IPS-18c (cell line): Measurements from ENCODE around the gene THAP8.

Experiments
- H3K4me3 ChIP-seq: 2 replicates; pipeline ENCODE4 v1.7.0; 2013; ENCODE audit warnings: low read depth, mild to moderate bottlenecking, low read length, moderate library complexity; ENCODE audit not compliant: insufficient read depth
- H3K9me3 ChIP-seq: one replicate; pipeline ENCODE4 v1.6.1; 2013; ENCODE audit warnings: mild to moderate bottlenecking, low read length, moderate library complexity; ENCODE audit not compliant: control insufficient read depth, insufficient read depth

THAP8 gene

DNA sequence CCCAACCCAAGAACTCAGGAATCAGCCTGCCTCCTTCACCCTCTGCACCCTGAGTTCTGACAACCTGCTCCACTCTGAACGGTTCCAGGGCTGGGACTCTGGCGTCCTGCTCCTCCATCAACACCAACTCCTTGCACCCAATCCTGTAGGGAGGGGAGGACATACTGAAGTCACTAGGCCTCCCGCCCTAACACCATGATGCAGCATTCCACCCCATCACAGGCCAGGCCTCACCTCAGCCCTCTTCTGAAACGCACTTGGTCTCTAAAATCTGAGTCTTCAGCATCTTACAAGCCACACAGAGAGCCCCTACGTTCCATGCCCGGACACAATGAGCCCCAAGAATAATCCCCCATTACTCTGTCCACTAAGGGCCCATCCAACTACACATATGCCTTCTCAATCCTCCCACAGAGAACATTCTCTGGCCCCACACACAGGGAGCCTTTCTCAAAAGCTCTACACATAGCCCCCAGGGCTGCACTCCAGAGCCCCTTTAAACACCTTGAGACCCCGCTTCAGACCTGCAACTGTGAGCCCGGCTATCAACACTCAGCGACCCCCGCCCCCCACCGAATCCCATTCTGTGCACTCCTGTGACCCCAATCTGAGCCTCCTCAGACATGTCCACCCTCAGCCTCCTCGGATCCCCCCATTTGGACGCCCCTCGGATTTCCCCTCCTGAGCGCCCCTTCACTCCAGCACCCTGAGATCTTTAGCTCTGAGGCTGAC, 40.6 kb downstream of the THAP8 start:
- Histone ChIP-seq H3K4me3 (peak overlapping the region; percentile 53), H3K9me3 (peaks cover 2% of the 10 kb centered on the region)

DNA sequence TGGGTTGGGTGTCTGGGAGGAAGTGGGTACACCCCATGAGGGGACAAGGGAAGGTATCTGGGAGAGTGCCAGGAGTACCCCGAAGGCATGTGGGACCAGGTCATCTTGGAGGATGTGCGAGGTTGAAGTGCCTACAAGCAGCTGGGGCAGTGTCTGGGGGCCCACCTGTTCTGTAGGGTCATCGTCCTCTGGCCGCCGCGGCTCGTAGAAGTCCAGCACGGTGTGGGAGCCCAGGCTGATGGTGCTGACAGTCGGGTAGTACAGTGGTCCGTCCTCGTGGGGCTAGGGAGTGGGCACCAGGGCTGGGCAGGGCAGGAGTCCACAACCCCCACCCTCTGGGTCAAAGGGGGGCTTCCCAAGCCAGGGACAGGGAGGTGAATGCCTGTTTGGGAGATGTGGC, 43.7 kb downstream of the THAP8 start:
- Histone ChIP-seq H3K4me3 (no peak overlapping the region), H3K9me3 (no peaks in the 10 kb centered on the region)

DNA sequence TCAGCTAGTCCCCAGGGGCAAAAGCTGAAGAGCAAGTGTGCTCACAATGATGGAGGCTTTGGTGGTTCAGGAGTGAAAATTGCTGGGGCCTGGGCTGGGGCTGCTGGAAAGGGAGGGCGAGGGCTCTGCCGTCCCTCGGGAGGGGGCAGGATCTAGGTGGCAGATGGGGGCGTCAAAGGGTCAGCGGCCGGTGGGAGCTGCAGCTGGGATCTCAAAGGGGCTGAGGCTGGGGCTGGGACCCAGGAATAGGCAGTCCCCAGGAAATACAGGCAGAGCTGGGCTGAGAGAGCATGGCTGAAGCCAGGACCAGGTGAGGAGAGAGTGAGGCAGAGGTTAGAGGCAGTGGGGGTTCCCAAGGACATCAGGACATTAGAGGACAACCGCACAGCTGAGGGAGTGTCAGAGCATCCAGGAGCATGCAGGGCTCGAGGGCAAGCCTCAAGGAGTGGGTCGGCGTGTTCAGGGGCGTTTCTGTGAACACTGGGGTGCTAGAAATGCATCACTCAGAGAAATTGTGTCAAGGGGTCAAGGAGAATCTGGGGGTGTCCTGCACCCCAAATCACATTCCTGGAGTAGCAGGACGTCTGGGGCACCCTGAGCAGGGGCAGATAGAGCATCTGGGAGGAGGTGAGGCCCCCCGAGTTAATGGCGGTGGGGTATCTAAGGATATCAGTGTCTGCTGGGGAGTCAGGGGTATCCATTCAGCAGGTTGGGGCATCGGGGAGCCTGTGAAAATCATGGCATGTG, 44.3 kb downstream of the THAP8 start:
- Histone ChIP-seq H3K9me3 (no peaks in the 10 kb centered on the region), H3K4me3 (peak overlapping the region; percentile 52; the same call in 1 of the 2 replicates)

DNA sequence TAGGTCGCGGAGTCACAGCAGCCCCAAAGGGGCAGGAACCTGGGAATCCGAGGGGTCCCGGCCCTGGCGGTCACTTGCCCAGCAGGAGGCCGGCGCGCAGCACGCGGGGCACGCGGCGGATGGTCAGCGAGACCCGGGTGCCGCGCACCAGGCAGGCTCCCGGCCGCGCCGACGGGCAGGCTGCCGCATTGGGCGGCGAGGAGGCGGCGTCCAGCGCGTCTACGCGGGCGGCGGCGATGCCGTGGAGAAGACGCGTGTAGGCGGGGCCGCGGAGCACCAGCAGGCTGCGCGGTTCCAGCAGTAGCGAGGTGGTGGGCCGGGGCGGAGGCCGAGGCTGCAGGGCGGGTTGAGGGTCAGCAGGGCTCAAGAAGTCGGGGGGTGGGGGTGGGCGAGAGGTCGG, 44.9 kb downstream of the THAP8 start:
- Histone ChIP-seq H3K9me3 (no peaks in the 10 kb centered on the region), H3K4me3 (peak overlapping the region; percentile 52; the same call in 1 of the 2 replicates)

DNA sequence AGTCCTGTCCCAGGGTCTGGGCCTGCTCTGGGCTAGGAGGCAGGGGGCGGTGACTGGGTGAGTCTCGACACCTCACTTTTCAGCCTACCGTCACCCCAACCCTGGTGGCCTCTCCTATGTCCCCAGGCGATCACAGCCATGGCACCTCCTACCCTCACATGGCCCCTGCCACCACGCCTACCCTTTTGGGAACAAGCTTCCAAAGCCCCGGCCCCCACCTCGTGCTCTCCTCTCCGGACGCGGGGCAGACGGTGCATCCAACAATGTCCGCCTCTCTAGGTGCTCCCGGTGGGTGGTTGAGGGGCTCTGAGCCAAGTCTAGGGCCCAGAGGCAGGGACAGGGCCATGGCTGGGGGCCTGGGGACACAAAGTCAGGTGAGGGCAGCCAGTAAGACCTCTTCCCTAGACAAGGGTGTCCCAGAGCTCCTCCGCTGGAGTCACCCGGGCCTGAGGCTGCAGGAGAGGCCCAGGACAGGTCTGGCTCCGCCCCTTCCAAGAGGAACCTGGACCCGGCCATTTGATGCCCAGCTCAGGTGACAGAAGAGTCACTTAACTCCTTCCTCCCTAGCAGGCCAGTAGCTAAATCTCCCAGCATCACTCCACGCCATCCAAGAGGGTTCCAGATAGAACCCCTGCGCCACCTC, 45.6 kb downstream of the THAP8 start, which contains the start of gene SYNE4:
Gene SYNE4, minus strand, starts transcription at position 478 of the 643 bp plus-strand sequence. Its CDS starts 132 bp downstream, at position 346.
- Histone ChIP-seq H3K9me3 (no peaks in the 10 kb centered on the region), H3K4me3 (peak within 1 kb of the TSS; percentile 52)

DNA sequence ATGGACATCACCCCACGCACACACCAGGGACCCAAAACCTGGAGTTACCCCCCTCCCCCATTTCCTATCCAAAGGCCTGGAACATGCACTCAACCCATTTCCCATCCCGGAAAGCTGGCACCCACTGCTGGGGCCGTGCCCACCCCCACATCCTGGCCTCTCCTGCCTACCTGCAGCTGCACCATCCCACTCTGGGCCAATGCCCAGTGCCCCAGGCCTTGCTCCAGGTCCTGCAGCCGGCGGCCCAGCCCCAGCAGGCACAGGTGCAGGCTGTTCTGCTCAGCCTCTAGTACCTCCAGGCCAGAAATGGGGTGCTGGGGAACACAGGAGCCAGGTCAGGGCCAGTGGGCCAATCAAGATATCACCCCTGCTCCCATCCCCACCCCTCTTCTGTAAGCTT, 47.1 kb downstream of the THAP8 start:
- H3K9me3 ChIP-seq = no peaks in the 10 kb centered on the region
- H3K4me3 ChIP-seq = no peak overlapping the region

DNA sequence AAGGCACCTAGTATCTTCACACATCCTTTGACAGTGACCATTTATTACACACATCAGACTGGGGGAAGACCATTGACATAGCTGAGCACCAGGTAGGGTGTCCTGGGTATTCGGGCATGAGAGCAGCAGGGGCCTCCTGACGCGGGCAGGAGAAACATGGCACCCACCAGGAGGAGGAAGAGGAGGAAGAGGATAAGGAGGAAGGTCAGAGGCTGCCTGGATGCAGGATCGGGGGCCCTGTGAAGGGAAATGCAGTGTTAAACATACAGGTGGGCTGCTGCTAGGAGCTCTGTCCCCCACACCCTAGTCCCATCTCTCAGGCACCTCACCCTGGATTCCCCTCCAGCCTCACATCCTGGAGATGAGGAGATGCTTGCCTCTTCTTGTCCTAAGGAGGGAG, 50.8 kb downstream of the THAP8 start:
- Histone ChIP-seq H3K4me3 (no peak overlapping the region), H3K9me3 (no peaks in the 10 kb centered on the region)

DNA sequence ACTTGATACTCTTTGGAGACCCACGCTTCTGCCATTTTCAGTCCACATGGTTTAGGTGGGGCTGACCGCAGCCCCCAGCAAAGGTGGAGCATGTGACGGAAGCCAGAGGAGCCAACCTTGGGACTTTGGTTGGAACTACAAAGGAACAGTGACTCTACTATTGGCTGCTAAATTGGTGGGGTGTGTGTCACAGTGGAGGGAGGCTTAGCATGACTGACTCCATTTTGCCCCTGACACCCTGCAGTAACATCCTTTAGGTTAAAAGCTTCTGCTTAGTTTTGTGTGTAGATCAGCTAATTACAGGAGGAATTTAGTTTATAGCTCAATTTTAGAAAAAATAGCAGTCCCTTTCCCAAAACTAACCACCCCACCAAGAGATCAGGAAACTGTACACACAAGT, 52.5 kb downstream of the THAP8 start:
- Histone ChIP-seq H3K4me3 (no peak overlapping the region), H3K9me3 (no peaks in the 10 kb centered on the region)

DNA sequence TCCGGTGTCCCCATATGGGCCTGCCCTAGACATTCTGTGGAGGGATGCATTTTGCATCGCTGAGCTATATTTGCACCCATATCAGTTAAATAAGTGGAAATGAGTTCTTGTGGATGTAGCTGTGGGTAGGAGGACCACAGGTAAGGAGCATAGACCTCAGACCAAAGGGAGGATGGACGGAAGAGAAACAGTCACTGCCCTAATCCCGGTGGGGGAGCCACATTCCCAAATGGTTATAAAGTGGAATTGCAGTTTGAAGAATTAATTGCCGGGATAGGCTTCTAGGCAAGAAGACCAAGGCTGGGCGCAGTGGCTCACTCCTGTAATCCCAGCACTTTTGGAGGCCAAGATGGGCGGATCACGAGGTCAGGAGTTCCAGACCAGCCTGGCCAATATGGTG, 57.3 kb downstream of the THAP8 start:
- H3K4me3 ChIP-seq = no peak overlapping the region
- no peaks in the 10 kb centered on the region for H3K9me3 ChIP-seq

DNA sequence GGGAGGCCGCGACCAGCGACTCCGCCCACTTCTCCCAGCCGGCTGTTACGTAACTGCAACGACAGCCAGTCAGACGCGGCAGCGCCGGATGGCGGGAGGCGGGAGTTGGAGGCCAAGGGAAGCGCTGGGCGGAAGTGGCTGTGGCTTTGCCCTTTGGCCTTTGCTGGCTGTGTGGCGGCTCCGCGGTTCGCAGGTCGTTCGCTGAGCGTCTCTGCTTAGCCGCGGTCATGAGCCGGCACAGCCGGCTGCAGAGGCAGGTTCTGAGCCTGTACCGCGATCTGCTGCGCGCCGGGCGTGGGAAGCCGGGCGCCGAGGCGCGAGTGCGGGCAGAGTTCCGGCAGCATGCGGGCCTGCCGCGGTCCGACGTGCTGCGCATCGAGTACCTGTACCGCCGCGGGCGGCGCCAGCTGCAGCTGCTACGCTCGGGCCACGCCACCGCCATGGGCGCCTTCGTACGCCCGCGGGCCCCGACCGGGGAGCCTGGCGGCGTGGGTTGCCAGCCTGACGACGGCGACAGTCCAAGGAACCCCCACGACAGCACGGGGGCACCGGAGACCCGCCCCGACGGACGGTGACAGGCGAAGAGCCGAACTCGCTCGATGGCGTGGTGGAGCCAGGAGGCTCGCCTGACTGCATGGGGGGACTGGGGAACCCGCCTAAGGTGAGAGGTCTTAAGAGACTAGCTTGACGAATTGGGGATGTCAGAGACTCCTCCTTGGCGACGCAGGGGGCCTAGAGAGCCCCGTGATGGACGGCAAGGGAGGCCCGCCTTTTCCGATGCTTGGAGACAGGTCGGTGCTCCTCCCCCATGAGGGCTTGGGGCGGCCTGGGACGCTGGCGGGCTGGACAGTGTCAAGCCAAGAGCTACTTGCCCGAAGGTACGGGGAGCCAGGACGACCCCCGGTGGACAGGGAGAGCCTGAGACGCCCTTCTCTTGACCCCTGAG, 58.8 kb downstream of the THAP8 start, which contains the start of gene SDHAF1:
Gene SDHAF1, plus strand, starts transcription at position 141 of the 946 bp plus-strand sequence. Its CDS starts 87 bp downstream, at position 228.
- H3K4me3 ChIP-seq = peak within 1 kb of the TSS; percentile 98
- no peaks in the 10 kb centered on the region for H3K9me3 ChIP-seq

DNA sequence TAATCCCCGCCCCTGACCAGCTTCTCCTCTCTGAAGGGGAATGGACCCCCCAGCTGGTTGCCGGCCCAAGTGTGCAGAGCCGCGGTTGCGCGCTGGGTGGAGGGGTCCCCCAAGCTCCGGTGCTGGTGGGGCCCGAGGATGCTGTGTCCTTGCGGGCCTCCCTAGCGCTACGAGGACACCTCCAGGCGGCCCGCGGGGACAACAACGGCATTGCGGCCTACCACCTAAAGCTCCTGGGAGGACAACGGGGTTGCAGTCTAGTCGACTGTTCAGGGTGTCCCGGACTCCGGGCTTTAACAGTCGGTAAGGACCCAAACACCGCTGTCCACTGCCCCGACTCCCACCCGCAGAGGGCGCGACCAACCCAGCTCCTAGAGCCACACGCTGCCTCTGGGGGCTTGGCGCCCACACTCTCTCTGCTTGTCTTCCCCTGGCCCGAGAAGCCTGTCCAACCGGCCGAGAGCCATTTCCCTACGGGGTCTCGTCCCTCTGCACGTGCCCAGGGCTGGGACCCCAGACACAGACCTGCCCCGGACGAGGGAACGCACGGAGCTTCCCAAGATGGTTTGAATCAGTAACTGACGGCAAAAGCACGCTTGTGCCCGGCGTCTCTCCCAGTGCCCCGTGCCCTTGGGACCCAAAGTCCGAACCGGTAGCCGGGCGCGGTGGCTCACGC, 60.0 kb downstream of the THAP8 start:
- Histone ChIP-seq H3K9me3 (no peaks in the 10 kb centered on the region), H3K4me3 (no peak overlapping the region)

DNA sequence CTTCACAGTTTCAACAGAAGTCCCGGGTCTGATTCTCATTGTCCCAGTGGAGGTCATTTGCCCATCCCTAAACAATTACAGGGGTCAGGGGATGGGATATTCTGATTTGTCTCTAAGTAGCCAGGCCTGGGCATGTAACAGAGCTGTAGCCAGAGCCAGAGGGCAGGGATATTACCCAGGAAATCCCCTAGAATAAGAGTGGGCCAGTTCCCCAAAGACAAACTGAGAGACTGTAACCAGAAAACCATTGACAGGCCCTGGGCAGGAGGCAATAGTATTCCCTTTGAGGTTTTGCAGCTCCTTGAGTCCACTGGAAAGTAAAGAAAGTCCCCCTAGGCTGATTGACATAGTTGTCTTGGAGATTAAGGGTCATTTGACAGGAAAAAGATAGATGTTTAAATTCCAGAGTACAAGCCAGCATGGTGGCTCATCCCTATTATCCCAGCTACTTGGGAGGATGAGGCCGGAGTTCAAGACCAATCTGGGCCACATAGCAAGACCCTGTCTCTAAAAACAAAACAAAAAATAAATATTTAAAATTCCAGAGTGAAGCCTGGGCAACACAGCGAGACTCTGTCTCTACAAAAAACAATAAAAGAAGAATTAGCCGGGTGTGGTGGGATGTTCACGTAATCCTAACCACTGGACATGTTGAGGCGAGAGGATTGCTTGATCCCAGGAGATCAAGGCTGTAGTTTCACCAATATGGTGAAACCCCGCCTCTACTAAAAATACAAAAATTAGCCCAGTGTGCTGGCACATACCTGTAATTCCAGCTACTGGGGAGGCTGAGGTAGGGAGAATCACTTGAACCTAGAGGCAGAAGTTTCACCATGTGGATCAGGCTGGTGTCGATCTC, 60.9 kb downstream of the THAP8 start:
- H3K9me3 ChIP-seq = peaks cover 2% of the 10 kb centered on the region

DNA sequence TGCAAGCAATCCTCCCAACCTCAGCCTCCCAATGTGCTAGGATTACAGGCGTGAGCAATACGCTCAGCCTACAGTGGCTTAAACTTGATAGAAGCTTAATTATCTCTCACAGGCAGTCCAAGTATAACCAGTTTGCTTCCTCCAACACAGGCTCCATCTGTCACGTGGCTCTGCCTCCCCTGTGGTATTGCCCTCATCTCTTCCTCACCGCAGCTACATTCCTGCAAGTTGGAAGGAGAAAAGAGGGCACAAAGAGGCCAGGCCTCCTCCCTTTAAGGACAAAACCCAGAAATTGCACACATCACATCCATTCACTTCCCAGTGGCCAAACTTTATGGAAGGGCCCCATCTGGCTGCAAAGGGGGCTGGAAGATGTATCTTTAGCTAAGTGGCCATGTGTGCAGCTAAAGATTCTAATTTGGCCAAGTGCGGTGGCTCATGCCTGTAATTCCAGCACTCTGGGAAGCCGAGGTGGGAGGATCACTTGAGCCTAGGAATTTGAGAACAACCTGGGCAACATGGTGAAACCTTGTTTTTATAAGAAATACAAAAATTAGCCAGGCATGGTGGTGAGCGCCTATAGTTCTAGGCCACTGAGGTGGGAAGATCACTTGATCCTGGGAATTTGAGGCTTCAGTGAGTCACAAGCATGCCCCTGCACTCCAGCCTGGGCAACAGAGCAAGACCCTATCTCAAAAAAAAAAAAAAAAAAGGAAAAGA, 62.2 kb downstream of the THAP8 start:
- H3K4me3 ChIP-seq = no peak overlapping the region
- peaks cover 2% of the 10 kb centered on the region for H3K9me3 ChIP-seq

More for the DNA sequence above, 60.9 kb downstream of the THAP8 start:
- H3K4me3 ChIP-seq = no peak overlapping the region

DNA sequence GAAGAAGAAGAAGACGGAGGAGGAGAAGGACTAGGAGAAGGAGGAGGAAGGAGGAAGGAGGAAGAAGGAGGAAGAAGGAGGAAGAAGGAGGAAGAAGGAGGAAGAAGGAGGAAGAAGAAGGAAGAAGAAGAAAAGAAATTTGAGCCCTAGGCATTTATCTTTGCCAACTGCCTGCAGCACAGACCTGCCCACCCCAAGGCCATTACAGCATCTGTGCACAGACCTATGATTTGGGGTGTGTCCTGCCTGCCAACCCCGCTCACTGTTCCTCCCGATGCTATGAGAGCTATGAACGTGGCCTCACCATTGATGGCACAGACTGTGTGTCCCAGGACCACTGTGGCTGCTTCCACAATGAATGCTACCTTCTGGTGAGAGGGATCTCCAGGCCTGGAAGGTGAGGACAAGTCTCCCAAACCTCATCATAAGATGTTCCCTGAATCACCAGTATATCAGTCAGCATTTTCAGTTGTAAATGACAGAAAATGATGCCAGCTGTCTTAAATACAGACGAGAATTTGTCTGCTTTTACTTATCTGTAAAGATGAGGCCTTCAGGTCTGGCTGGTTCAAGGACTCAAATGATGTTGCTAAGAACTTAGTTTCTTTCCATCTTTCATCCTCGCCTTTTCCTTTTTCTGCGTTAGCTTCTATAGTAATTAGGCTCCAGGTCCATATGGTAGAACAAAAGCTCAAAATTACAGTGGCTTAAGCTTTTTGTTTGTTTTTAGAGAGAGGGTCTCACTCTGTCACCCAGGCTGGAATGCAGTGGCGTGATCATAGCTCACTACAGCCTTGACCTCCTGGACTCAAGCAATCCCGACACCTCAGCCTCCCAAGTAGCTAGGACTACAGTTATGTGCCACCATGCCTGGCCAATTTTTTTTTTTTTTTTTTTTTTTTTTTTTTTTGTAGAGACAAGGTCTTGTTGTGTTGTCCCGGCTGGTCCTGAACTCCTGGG, 63.0 kb downstream of the THAP8 start:
- H3K4me3 ChIP-seq = no peak overlapping the region
- peaks cover 2% of the 10 kb centered on the region for H3K9me3 ChIP-seq
